Parathyroid adenoma (tissue), 2 donors: ENCODE results near the gene GFRA3.

ENCODE experiments used
- H2AFZ ChIP-seq: fragments of 300-600 bp; sonication (generic); one replicate; pipeline ENCODE4 v1.7.0; 2017; ENCODE audit warnings: antibody characterized with exemption, mild to moderate bottlenecking
- H3K27ac ChIP-seq: fragments of 300-600 bp; sonication (generic); one replicate; pipeline ENCODE4 v1.7.0; 2017
- H3K27me3 ChIP-seq: fragments of 300-600 bp; sonication (generic); one replicate; pipeline ENCODE4 v1.7.0; 2017; ENCODE audit warnings: low read length; ENCODE audit not compliant: control insufficient read depth, insufficient read depth
- H3K36me3 ChIP-seq: fragments of 300-600 bp; sonication (generic); one replicate; pipeline ENCODE4 v1.7.0; 2017; ENCODE audit warnings: low read length; ENCODE audit not compliant: control insufficient read depth, insufficient read depth
- H3K4me1 ChIP-seq: fragments of 300-600 bp; sonication (generic); one replicate; pipeline ENCODE4 v1.7.0; 2017; ENCODE audit warnings: control low read depth
- H3K4me2 ChIP-seq: fragments of 300-600 bp; sonication (generic); one replicate; pipeline ENCODE4 v1.7.0; 2017; ENCODE audit warnings: low read length
- H3K4me3 ChIP-seq: fragments of 300-600 bp; sonication (generic); one replicate; pipeline ENCODE4 v1.7.0; 2017; ENCODE audit warnings: low read depth, low read length
- H3K79me2 ChIP-seq: fragments of 300-600 bp; sonication (generic); one replicate; pipeline ENCODE4 v1.7.0; 2017; ENCODE audit warnings: control low read depth
- H3K9ac ChIP-seq: fragments of 300-600 bp; sonication (generic); one replicate; pipeline ENCODE4 v1.7.0; 2017; ENCODE audit warnings: mild to moderate bottlenecking
- H3K9me3 ChIP-seq: fragments of 300-600 bp; sonication (generic); one replicate; pipeline ENCODE4 v1.7.0; 2017; ENCODE audit warnings: low read length; ENCODE audit not compliant: control insufficient read depth
- CTCF ChIP-seq: fragments of 300-600 bp; sonication (generic); IDR thresholded peaks from one replicate; pipeline ENCODE4 v1.7.0; 2017; ENCODE audit warnings: antibody characterized with exemption, mild to moderate bottlenecking
- donor health status: primary hyperparathyroidism.

Gene GFRA3

GRCh38 chr5:138234651-138235050, 39.8 kb downstream of the GFRA3 start:
- H3K27me3 ChIP-seq = no peaks in the 10 kb centered on the region
- TF ChIP-seq CTCF = no peak
- H3K27ac ChIP-seq = no peak overlapping the region
- no peak overlapping the region for H2AFZ ChIP-seq
- no peak overlapping the region for H3K4me3 ChIP-seq
- H3K4me1 ChIP-seq = no peaks in the 10 kb centered on the region
- H3K9me3 ChIP-seq = no peaks in the 10 kb centered on the region
- no peaks in the 10 kb centered on the region for H3K79me2 ChIP-seq
- no peak overlapping the region for H3K4me2 ChIP-seq
- H3K36me3 ChIP-seq = no peaks in the 10 kb centered on the region
- H3K9ac ChIP-seq = no peak overlapping the region

GRCh38 chr5:138233280-138233679, 41.1 kb downstream of the GFRA3 start:
- H3K79me2 ChIP-seq = no peaks in the 10 kb centered on the region
- H3K27ac ChIP-seq = no peak overlapping the region
- no peaks in the 10 kb centered on the region for H3K9me3 ChIP-seq
- H3K4me3 ChIP-seq = no peak overlapping the region
- H3K4me1 ChIP-seq = no peaks in the 10 kb centered on the region
- H3K9ac ChIP-seq = no peak overlapping the region
- no peak overlapping the region for H3K4me2 ChIP-seq
- no peak for TF ChIP-seq CTCF
- no peak overlapping the region for H2AFZ ChIP-seq
- H3K27me3 ChIP-seq = no peaks in the 10 kb centered on the region
- no peaks in the 10 kb centered on the region for H3K36me3 ChIP-seq

GRCh38 chr5:138230981-138231589, 43.3 kb downstream of the GFRA3 start:
- Histone ChIP-seq H3K4me1 (no peaks in the 10 kb centered on the region), H3K27me3 (no peaks in the 10 kb centered on the region), H3K27ac (no peak overlapping the region), H3K9ac (no peak overlapping the region), H2AFZ (no peak overlapping the region), H3K79me2 (no peaks in the 10 kb centered on the region), H3K9me3 (no peaks in the 10 kb centered on the region), H3K4me2 (no peak overlapping the region), H3K36me3 (no peaks in the 10 kb centered on the region), H3K4me3 (no peak overlapping the region)
- no peak for TF ChIP-seq CTCF

GRCh38 chr5:138230261-138230660, 44.2 kb downstream of the GFRA3 start:
- Histone ChIP-seq H3K27me3 (no peaks in the 10 kb centered on the region), H3K79me2 (no peaks in the 10 kb centered on the region), H3K9me3 (no peaks in the 10 kb centered on the region), H3K4me1 (no peaks in the 10 kb centered on the region), H3K27ac (no peak overlapping the region), H3K9ac (no peak overlapping the region), H3K36me3 (no peaks in the 10 kb centered on the region), H2AFZ (no peak overlapping the region), H3K4me3 (no peak overlapping the region), H3K4me2 (no peak overlapping the region)
- TF ChIP-seq CTCF = no peak

GRCh38 chr5:138229387-138229786, 45.0 kb downstream of the GFRA3 start:
- H3K79me2 ChIP-seq = no peaks in the 10 kb centered on the region
- no peak overlapping the region for H2AFZ ChIP-seq
- no peak overlapping the region for H3K4me2 ChIP-seq
- H3K4me3 ChIP-seq = no peak overlapping the region
- H3K27ac ChIP-seq = no peak overlapping the region
- H3K4me1 ChIP-seq = no peaks in the 10 kb centered on the region
- no peak for TF ChIP-seq CTCF
- H3K9me3 ChIP-seq = no peaks in the 10 kb centered on the region
- no peaks in the 10 kb centered on the region for H3K36me3 ChIP-seq
- no peak overlapping the region for H3K9ac ChIP-seq
- no peaks in the 10 kb centered on the region for H3K27me3 ChIP-seq
